Umbilical cord (tissue), 2 donors: ENCODE measurements around the gene BMPR1B. TPM values are rescaled to one million over a fixed set of nuclear protein-coding genes. Genes with fewer than 3 reads are reported as not detected.

ENCODE experiments used
- DNase-seq: peaks from one replicate; pipeline ENCODE4 v3.0.0-alpha.2; 2015; ENCODE audit warnings: low spot score
- total RNA-seq: library from RNA; depleted of rRNA; stranded (reverse); fragments of >200 nt; gene quantifications from one replicate; pipeline ENCODE4 v1.2.3, GENCODE V29; 2014; ENCODE audit warnings: low replicate concordance; ENCODE audit not compliant: insufficient read depth

BMPR1B gene
- total RNA-seq, 1 donor from 2014 or later = 4.3 TPM

- DNase-seq = no peak
These were observed 201.6 kb downstream of the BMPR1B start for GRCh38 chr4:94959307-94959706.

- DNase-seq = no peak
These were observed 203.0 kb downstream of the BMPR1B start for GRCh38 chr4:94960708-94961107.

DNA sequence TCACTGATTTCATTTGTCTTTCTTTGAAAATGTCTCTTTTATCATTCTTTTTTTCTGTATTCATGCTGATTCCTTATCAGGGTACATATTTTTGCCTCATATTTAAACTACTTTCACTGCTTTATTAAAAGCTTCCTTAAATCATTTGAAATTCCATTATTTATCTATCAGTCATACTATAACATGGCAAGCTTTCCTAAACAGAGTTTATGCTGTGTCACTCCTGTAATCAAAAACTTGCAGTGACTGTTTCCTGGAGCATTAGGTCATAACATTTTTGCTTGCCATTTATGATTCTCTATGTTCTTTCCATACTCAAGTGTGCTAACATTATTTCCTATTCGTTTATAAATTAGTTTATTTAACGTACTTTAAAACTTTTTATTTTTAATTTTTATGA, 203.7 kb downstream of the BMPR1B start:
- no peak for DNase-seq

GRCh38 chr4:94962484-94962883, 204.7 kb downstream of the BMPR1B start:
- no peak for DNase-seq

DNA sequence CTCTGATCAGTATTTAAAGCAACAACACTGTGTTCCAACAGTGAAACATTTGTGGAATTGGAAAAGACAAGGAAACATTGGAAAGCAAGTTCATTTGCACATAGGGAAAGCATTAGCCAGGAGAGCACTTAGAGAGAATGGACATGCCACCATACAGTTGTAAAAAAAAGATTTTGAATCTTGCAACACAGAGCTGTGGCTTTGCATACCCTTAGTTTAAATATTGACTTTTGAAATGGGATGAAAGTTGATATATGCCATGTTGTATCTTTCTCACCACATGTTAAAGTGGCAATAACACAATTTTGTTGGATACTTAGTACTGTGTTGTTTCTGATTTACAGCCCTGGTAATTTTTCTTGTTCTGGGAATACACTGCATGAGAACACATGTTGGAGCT, 208.1 kb downstream of the BMPR1B start:
- DNase-seq = no peak

- DNase-seq = no peak
These were observed 210.7 kb downstream of the BMPR1B start for GRCh38 chr4:94968493-94968892.

GRCh38 chr4:94970650-94971049, 212.9 kb downstream of the BMPR1B start:
- DNase-seq = no peak

GRCh38 chr4:94974773-94975172, 217.0 kb downstream of the BMPR1B start:
- peak; percentile 34 for DNase-seq

DNA sequence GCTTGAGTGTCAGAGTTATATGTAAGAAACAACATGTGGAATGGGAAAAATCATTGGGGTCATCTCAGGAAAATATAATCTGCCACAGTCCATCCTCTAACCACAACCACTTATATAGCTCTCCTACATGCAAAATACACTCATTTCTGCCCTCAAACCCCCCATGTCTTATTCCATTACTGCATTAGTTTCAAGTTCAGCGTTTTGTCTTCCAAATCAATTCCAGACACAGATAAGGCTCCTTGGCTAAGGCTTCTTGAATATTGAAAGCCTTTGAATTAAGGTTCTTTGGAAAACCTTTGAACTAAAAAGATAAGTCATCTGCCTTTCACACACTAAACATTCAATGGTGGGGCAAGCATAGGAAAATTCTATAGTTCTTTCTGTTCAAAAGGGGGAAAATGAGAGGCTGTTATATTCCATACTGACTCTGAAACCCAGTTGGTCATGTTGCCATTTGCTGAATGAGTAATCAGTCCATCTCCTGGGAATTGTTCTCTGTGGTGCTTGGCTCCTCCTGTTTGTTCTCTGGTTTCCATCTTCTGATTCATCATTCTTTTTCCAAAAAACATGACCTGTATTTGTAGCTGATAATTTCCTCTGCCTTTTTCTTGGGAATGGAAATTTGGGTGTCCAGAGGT, 218.7 kb downstream of the BMPR1B start:
- DNase-seq = no peak

DNA sequence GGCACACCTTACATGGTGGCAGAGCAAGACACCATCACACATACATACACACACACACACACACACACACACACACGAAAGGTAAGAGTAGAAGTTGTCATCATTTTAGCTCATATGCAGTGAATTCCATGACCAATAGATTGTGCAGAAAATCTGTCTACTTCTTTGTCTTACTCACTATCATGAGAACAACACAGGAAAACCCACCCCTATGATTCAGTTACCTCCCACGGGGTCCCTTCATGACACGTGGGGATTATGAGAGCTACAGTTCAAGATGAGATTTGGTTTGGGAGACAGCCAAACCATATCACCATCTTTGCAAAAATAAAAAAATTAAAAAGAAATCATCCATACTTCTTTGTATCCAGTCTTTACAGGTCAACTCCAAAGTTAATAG, 221.1 kb downstream of the BMPR1B start:
- no peak for DNase-seq

GRCh38 chr4:94979621-94980020, 221.9 kb downstream of the BMPR1B start:
- DNase-seq = no peak

DNA sequence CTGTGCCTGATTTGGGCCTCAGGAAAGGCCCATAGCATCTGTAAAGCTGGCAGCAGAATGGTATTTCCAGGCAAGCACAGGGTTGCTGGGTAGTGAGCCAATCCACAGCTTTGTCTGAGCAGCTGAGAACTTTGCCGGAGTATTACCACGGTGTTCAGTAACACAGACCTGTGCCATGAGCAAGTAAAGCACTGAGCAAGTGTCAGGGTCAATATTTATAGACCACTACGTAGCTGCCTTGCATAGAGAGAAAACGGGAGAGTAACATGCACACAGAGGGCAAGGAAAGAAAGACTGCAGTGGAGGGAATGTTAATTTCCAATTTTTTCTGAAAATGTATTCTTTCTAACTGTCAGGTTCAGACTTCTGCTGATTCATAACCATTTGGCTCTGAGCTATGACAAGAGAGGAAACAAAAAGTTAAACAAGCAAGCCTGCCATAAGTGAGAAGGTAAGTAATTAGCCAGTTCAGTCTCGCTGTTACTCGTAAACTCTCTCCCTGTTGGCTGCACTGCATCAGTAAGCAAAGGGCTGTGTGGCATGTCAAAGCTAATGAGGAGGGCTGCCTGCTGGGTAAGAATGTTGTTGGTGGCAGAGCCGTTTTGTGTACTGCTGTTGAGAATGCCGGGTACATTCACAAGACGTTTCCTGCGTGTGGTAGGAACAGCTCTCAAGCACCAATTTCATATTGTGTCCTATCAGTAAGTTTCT, 238.1 kb downstream of the BMPR1B start:
- DNase-seq = peak; percentile 62

DNA sequence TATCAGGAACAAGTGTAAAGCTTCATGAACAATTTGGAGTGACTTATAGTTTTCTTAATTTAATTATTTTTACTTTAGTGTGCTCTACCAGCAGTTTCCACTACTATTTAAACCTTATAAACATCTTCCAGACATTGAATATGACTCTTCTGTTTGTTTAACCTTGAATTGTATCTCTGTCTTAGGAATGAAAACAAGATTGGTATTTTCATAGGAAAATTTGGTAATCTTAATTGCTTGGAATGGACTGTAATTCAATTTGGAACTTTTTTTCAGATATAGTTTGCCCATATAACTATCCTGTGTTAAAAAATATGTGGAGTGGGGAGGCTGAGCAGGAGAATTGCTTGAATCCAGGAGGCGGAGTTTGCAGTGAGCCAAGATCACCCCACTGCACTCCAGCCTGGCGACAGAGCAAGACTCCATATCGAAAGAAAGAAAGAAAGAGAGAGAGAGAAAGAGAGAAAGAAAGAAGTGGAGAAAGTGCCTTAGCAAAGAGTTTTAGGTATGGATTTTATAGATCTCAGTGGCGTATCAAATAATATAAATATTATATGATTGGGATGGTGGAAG, 242.4 kb downstream of the BMPR1B start:
- no peak for DNase-seq

- no peak for DNase-seq
These were observed 247.2 kb downstream of the BMPR1B start for GRCh38 chr4:95004912-95005311.

GRCh38 chr4:95007998-95008397, 250.2 kb downstream of the BMPR1B start:
- DNase-seq = no peak

- DNase-seq = no peak
These were observed 255.5 kb downstream of the BMPR1B start for GRCh38 chr4:95013236-95013635.

DNA sequence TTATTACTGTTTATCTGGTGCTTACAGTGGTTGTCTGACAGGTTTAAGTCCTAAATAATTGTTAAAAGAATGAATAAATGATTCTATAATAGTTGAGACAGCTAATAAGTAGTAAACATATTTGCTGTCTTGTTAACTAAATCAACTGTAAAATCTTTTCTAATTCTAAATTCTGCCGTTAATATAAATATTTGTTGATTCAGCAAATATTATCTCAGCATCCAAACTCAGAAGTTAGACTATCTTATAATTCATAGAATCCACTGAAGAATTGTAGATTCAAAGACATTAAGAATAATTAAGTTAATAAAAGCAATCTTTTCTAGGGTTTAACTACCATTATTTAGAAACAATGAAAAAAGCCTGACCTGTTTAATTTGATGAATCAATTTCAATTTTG, 256.3 kb downstream of the BMPR1B start:
- no peak for DNase-seq

DNA sequence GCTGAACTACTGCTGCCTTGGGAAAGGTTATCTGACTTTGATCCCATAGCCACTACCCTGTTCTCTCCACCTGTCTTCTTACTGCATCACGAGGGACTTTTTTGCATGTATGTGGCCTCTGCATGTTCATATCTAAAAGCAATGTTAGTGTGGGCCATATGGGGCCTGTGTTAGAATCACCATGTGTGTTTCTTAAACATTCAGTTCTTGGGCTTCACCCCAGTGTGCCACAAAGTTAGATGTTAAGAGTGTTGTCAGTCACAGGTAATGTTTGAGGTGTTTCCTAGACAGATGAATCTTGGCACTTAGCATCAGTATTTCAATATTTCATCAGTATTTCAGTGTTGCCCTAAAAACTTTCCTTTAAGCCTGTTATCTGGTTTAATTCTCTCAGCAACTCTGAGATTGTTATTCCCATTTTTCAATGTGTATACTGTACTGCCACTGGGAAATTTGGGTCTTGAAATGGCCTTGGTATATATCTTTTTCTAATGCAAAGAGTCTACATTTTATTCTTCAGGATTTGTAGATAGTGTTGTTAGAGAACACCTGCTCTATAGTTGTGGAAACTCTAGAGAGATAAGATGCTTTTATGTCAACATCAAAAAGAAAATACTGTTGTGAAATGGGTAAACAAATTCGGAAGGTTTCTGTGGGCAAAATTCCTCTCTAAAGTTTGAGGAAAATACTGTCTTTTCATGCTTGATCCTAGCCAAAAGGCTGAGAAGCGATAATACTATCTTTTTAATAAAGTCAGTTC, 259.7 kb downstream of the BMPR1B start:
- no peak for DNase-seq

DNA sequence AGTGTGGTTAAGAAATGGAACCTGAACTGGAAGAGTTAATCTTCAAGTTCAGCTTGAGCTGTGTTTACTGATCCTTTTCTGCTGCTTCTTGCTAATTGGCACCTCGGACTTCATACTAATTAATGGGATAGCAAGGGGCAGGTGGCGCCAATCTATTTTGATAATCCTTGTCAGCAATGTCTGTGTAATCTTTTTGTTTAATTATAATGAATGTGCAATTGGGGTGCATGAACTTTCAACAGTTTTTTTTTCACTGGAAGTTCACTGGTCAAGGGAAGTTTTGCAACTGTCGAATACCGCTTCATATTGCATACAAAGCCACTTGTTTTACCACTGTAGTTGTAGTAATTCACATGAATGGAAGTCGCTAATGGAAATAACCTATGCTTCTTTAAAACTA, 261.0 kb downstream of the BMPR1B start:
- DNase-seq = no peak

GRCh38 chr4:95020521-95020920, 262.8 kb downstream of the BMPR1B start:
- no peak for DNase-seq

GRCh38 chr4:95021099-95021498, 263.3 kb downstream of the BMPR1B start:
- DNase-seq = no peak

DNA sequence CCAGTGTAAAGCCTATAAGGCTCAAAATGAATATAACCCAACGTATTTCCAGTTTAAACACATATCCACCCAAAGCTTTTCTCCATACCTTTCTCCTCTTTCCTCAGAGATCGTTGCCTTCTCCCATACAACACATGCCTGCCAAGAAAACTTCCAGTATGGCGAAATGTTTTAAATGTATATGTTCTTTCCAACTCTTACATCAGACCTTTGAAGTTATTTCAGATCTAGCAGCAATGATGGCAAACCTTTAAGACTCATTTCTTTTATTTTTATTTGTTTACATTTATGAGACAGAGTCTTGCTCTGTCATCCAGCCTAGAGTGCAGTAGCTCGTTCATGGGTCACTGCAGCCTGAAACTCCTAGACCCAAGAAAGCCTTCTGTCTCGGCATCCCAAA, 265.4 kb downstream of the BMPR1B start:
- DNase-seq = no peak
